ENCODE measurements around the gene NAP1L4. TPM values are rescaled to one million over a fixed set of nuclear protein-coding genes. Genes with fewer than 3 reads are reported as not detected.

The NAP1L4 gene
- polyA plus RNA-seq, 3 donors from 2014 or later = 131 to 157 (median 139) TPM

DNA sequence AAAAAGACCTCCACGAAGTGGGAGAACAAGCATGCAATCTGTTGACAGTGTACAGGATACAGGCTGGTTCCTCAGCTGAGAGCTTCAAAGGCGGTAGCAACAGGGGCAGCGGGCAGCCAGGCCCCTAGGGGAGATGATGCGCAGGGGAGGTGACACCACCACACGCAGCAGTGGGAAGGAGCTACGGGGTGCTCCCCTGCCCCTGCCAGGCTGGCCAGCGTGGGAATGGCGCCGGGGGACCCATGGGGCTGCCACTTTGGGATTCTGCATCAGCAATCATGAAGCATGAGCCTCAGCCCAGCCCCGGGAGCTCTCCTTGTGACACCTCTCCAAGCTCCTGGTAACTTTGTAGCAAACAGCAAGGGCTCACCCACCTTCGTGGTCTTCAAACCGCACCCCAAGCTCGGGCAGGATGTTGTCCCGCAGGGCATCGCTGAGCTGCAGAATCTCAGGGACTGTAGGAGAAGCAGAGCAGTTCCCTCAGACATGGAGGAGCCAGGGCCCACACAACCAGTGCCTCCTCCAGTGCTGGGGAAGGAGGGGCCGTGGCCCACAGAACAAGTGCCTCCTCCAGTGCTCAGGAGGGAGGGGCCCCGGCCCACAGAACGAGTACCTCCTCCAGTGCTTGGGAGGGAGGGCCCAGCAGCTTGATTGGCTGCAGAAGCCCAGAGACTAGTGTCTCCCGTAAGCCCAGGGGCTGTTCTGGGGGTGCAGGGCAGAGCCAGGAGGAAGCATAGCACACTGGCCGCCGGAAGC, 14.6 kb upstream of the NAP1L4 start:
- no peak for DNase-seq
- peaks cover 0 to 1% of the 10 kb centered on the region in 2 donors for H3K4me1 Mint-ChIP-seq
- H3K9me3 Mint-ChIP-seq = no peaks in the 10 kb centered on the region
- H3K4me3 Mint-ChIP-seq = no peak overlapping the region
- no peak overlapping the region for H3K27ac Mint-ChIP-seq
- H3K36me3 Mint-ChIP-seq = peaks cover 8 to 39% (median 8%) of the 10 kb centered on the region in 3 donors
- H3K27me3 Mint-ChIP-seq (ENCODE audit: low read depth in 3 of 3) = no peaks in the 10 kb centered on the region

GRCh38 chr11:3004481-3004880, 12.4 kb upstream of the NAP1L4 start:
- Mint-ChIP-seq H3K27ac (no peak overlapping the region), H3K9me3 (no peaks in the 10 kb centered on the region), H3K27me3 (ENCODE audit: low read depth in 3 of 3) (peaks cover 0 to 1% (median 0%) of the 10 kb centered on the region in 3 donors), H3K4me3 (no peak overlapping the region), H3K4me1 (no peaks in the 10 kb centered on the region), H3K36me3 (peaks cover 7 to 49% (median 8%) of the 10 kb centered on the region in 3 donors)
- DNase-seq = no peak

GRCh38 chr11:3003396-3004231, 11.5 kb upstream of the NAP1L4 start:
- Mint-ChIP-seq H3K9me3 (no peaks in the 10 kb centered on the region), H3K27ac (no peak overlapping the region), H3K4me1 (no peaks in the 10 kb centered on the region), H3K36me3 (peaks cover 7 to 42% (median 8%) of the 10 kb centered on the region in 3 donors), H3K27me3 (ENCODE audit: low read depth in 3 of 3) (peaks cover 0 to 1% (median 0%) of the 10 kb centered on the region in 3 donors), H3K4me3 (no peak overlapping the region)
- DNase-seq = no peak

DNA sequence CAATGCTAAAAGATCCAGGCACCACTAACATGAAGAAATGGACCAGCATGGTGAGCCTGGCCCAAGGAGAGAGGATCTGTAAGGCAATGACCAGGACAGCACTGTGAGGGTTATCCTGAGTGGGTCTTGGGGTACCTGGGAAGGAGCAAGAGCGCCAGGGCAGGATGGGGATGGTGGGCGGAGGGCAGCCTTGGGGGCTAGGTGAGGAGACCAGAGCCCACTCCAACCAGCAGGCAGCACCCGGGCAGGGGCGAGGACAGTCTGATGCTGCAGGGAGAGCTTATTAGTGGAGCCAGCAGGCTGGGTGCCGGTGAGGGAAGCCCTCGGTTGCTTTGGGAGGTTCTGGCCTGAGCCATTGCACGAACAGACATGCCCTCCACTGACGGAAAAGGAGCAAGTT, 10.7 kb upstream of the NAP1L4 start:
- no peak for DNase-seq
- H3K27ac Mint-ChIP-seq = no peak overlapping the region
- peaks cover 7 to 38% (median 8%) of the 10 kb centered on the region in 3 donors for H3K36me3 Mint-ChIP-seq
- H3K4me3 Mint-ChIP-seq = no peak overlapping the region
- H3K27me3 Mint-ChIP-seq (ENCODE audit: low read depth in 3 of 3) = peaks cover 0 to 1% (median 0%) of the 10 kb centered on the region in 3 donors
- H3K4me1 Mint-ChIP-seq = no peaks in the 10 kb centered on the region
- no peaks in the 10 kb centered on the region for H3K9me3 Mint-ChIP-seq

DNA sequence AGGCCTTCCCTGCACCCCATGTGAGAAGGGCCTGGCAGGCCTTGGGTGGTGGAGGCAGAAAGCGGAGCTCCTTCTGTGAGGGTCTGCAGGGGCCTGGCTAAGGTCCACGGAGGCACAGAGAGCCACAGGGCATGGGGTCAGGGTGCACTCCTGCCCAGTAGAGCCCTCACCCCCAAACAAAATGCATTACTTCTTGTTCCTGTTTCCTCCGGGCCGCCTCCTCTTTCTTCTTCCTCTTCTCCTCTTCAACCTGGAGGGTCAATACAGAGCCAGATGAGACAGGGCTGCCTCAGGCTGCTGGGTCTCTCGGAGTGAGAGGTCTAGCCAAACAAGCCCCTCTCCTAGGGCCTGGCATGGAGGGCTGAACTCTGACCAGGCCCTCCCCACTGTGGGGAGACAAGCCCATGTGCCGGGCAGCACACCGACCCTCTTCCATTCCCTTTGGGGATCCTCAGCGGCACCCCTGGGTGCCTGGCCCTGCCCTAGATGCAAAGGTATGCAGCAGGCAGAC, 10.3 kb upstream of the NAP1L4 start:
- Mint-ChIP-seq H3K27ac (no peak overlapping the region), H3K36me3 (peaks cover 7 to 38% (median 8%) of the 10 kb centered on the region in 3 donors), H3K4me1 (no peaks in the 10 kb centered on the region), H3K27me3 (ENCODE audit: low read depth in 3 of 3) (peaks cover 0 to 1% (median 0%) of the 10 kb centered on the region in 3 donors), H3K4me3 (no peak overlapping the region), H3K9me3 (no peaks in the 10 kb centered on the region)
- no peak for DNase-seq

DNA sequence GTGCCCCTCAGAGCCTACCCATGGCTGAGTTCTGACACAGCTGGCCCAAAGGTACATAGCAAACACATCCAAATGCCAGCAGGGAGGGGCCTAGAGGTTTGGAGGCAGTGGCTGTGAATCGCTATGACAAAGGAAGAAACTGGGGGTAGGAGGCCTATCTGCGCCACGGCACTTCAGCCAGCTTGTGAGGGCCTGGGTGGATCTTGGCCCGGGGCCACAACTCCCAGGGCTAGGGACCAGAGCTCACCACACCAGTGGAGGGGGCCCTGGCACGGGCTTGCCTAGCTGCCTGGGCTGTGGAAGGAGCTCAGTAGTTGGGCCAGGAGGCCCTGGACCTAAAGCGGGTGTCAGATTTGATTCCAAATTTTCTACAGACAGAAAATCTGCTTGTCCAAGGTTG, 9.4 kb upstream of the NAP1L4 start:
- H3K4me3 Mint-ChIP-seq = no peak overlapping the region
- H3K4me1 Mint-ChIP-seq = no peaks in the 10 kb centered on the region
- H3K27me3 Mint-ChIP-seq (ENCODE audit: low read depth in 3 of 3) = peaks cover 0 to 1% (median 0%) of the 10 kb centered on the region in 3 donors
- H3K9me3 Mint-ChIP-seq = no peaks in the 10 kb centered on the region
- no peak overlapping the region for H3K27ac Mint-ChIP-seq
- peaks cover 7 to 38% (median 8%) of the 10 kb centered on the region in 3 donors for H3K36me3 Mint-ChIP-seq
- DNase-seq = no peak

DNA sequence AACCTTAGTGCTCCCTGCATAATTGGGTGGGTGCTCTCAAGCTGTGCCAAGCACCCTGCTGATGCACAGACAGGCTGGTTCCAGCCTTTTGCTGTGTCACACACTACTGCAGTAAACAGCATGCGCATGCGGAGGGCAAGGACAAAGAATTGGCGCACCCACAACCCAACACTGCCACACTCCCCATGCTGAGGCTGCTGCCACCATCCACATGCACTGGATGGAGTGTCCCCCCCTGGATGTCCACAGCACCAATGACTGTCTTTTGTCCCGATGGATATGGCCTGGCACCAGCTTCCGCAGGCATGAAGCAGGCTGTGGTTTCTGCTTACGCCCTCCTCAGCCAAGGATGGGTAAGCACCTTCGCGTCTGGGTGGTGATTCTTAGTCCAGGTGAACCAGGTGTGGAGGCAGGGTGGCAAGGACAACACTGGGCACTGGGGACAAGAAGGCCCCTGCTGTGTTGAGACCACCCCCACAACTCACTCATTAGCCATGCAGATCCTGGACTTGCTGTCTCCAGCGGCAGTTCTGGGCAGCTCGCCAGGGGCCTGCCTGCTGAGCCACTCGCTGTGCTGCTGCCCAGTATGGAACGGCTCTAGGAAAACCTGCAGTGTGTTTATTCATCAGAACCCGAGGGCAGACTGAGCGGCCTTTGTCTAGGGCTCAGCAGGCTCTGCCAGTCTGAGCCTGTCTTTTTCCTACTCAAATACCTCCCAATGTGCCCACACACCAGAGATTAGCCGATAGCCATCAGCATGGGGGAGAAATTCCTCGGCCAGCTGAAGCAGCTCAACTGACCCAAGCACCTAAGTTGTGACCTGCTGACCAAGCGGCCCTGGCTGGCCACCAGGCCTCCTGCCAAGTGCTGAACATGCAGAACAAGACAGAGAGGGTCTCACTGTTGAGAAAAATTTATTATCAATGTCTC, 8.2 kb upstream of the NAP1L4 start:
- Mint-ChIP-seq H3K4me1 (no peaks in the 10 kb centered on the region), H3K36me3 (peaks cover 3 to 34% (median 7%) of the 10 kb centered on the region in 3 donors), H3K9me3 (no peaks in the 10 kb centered on the region), H3K4me3 (no peak overlapping the region), H3K27me3 (ENCODE audit: low read depth in 3 of 3) (peaks cover 0 to 1% (median 0%) of the 10 kb centered on the region in 3 donors), H3K27ac (no peak overlapping the region)
- DNase-seq = no peak

DNA sequence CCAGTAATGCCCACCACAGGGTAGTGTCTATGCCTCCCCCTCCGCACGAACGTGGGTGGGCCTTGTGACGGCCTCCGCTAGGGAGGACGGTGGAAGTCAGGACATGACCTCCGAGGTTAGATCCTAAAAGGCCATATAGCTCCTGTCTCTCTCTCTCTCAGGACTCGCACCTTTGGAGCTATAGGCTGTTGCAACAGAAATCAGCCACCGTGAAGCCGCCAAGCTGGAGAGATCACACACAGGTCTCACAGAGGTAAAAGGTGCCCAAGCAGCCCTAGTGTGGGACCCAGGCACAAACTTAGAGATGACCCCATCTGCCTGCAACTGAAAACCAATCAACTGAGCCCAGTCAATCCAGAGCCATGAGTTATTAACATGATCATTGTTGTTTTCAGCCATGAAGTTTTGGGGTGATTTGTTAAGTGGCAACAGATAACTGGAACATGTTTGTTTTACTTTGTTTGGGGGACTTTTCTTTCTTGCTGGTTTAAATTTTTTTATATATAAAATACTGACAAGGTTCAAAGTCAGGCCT, 7.4 kb upstream of the NAP1L4 start:
- peaks cover 3 to 33% (median 7%) of the 10 kb centered on the region in 3 donors for H3K36me3 Mint-ChIP-seq
- no peaks in the 10 kb centered on the region for H3K4me1 Mint-ChIP-seq
- H3K27me3 Mint-ChIP-seq (ENCODE audit: low read depth in 3 of 3) = peaks cover 0 to 1% (median 0%) of the 10 kb centered on the region in 3 donors
- H3K27ac Mint-ChIP-seq = no peak overlapping the region
- H3K4me3 Mint-ChIP-seq = no peak overlapping the region
- DNase-seq = no peak
- no peaks in the 10 kb centered on the region for H3K9me3 Mint-ChIP-seq

GRCh38 chr11:2998073-2998850, 6.1 kb upstream of the NAP1L4 start:
- Mint-ChIP-seq H3K4me3 (no peak overlapping the region), H3K9me3 (no peaks in the 10 kb centered on the region), H3K36me3 (peaks cover 0 to 25% (median 7%) of the 10 kb centered on the region in 3 donors), H3K4me1 (no peaks in the 10 kb centered on the region), H3K27me3 (ENCODE audit: low read depth in 3 of 3) (peaks cover 0 to 4% (median 0%) of the 10 kb centered on the region in 3 donors), H3K27ac (no peak overlapping the region)
- no peak for DNase-seq

- Mint-ChIP-seq H3K4me3 (no peak overlapping the region), H3K27ac (no peak overlapping the region), H3K4me1 (peaks cover 0 to 5% of the 10 kb centered on the region in 2 donors), H3K9me3 (no peaks in the 10 kb centered on the region), H3K36me3 (peaks cover 0 to 18% (median 3%) of the 10 kb centered on the region in 3 donors), H3K27me3 (ENCODE audit: low read depth in 3 of 3) (peaks cover 0 to 7% (median 0%) of the 10 kb centered on the region in 3 donors)
- no peak for DNase-seq
Measured at GRCh38 chr11:2997406-2997805, 5.3 kb upstream of the NAP1L4 start.

- no peak overlapping the region for H3K27ac Mint-ChIP-seq
Measured at GRCh38 chr11:2996976-2997375, 4.8 kb upstream of the NAP1L4 start.

DNA sequence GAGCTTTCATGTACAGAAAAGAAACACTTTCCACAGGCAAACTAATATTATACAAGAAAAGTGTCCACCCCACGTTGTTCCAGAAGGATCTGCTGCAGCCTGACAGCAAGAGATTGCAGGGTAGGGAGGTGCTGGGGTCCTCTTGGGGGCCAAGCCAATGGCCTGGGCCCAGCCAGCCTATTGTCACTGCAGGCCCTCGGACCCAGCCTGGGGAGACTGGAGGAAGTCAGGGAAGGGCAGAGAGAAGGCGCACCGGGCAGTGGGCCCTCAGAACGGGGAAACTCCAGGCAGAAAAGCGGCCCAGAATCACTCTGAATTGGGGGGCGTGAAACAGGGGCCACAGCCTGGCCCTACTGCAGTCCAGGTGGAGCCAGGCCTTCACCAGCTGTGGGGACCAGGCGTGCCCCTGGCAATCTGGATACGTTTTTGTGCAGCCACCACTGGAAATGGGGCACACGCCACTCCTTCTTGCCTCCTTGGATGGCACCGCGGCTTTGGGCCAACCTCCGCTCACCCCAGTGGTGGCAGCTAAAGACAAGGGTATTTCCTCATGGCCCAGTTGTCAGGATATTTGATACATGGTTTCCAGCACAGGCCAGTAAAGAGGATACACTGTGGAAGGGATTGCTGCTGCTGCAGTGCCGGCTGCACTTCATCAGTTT, 3.9 kb upstream of the NAP1L4 start:
- no peak for DNase-seq
- H3K27ac Mint-ChIP-seq = no peak overlapping the region
- H3K36me3 Mint-ChIP-seq = peaks cover 0 to 8% (median 0%) of the 10 kb centered on the region in 3 donors
- no peaks in the 10 kb centered on the region for H3K9me3 Mint-ChIP-seq
- H3K4me1 Mint-ChIP-seq = peaks cover 5 to 13% of the 10 kb centered on the region in 2 donors
- H3K27me3 Mint-ChIP-seq (ENCODE audit: low read depth in 3 of 3) = peaks cover 9 to 12% (median 10%) of the 10 kb centered on the region in 3 donors
- H3K4me3 Mint-ChIP-seq = no peak overlapping the region

More at GRCh38 chr11:2996976-2997375, 4.8 kb upstream of the NAP1L4 start:
- peaks cover 0 to 17% (median 3%) of the 10 kb centered on the region in 3 donors for H3K36me3 Mint-ChIP-seq
- no peak overlapping the region for H3K4me3 Mint-ChIP-seq
- peaks cover 3 to 11% (median 3%) of the 10 kb centered on the region in 3 donors for H3K27me3 Mint-ChIP-seq (ENCODE audit: low read depth in 3 of 3)
- no peaks in the 10 kb centered on the region for H3K9me3 Mint-ChIP-seq
- peaks cover 0 to 8% of the 10 kb centered on the region in 2 donors for H3K4me1 Mint-ChIP-seq
- no peak for DNase-seq
